H9 (cell line): ENCODE measurements around the gene TRAF3IP1. TPM values are rescaled to one million over a fixed set of nuclear protein-coding genes. Genes with fewer than 3 reads are reported as not detected.

Source experiments
- DNase-seq: peaks from one replicate; pipeline ENCODE4 v3.0.0-alpha.2; 2017
- H2AFZ ChIP-seq: one replicate; pipeline ENCODE4 v1.6.1; 2013; ENCODE audit warnings: mild to moderate bottlenecking, low read length, control low read depth, moderate library complexity
- H2AK5ac ChIP-seq: 2 replicates; pipeline ENCODE4 v1.6.1; 2013; ENCODE audit warnings: low read length, control low read depth, mixed read lengths; ENCODE audit not compliant: insufficient read length
- H2BK120ac ChIP-seq: one replicate; pipeline ENCODE4 v1.6.1; 2013; ENCODE audit warnings: low read depth, mild to moderate bottlenecking, low read length, control low read depth, inconsistent platforms; ENCODE audit not compliant: poor library complexity, severe bottlenecking
- H2BK12ac ChIP-seq: 2 replicates; pipeline ENCODE4 v1.6.1; 2013; ENCODE audit warnings: low read length, control low read depth, mixed read lengths, low read depth; ENCODE audit not compliant: insufficient read length
- H2BK15ac ChIP-seq: 2 replicates; pipeline ENCODE4 v1.6.1; 2013; ENCODE audit warnings: low read depth, low read length, control low read depth
- H2BK20ac ChIP-seq: one replicate; pipeline ENCODE4 v1.6.1; 2013; ENCODE audit warnings: low read depth, mild to moderate bottlenecking, low read length, control low read depth, inconsistent platforms; ENCODE audit not compliant: poor library complexity, severe bottlenecking
- H2BK5ac ChIP-seq: 2 replicates; pipeline ENCODE4 v1.6.1; 2013; ENCODE audit warnings: low read length, control low read depth, mixed read lengths; ENCODE audit not compliant: insufficient read length
- H3K14ac ChIP-seq: 2 replicates; pipeline ENCODE4 v1.6.1; 2013; ENCODE audit warnings: low read length, control low read depth; ENCODE audit not compliant: insufficient read depth
- H3K18ac ChIP-seq: 2 replicates; pipeline ENCODE4 v1.6.1; 2013; ENCODE audit warnings: low read depth, mild to moderate bottlenecking, mixed read lengths, low read length, control low read depth; ENCODE audit not compliant: insufficient read length
- H3K23ac ChIP-seq: 2 replicates; pipeline ENCODE4 v1.6.1; 2013; ENCODE audit warnings: low read length, control low read depth, mixed read lengths, low read depth; ENCODE audit not compliant: insufficient read length
- H3K23me2 ChIP-seq: 2 replicates; pipeline ENCODE4 v1.6.1; 2013; ENCODE audit warnings: low read depth, mild to moderate bottlenecking, mixed read lengths, low read length, control low read depth; ENCODE audit not compliant: insufficient read length, poor library complexity, severe bottlenecking
- H3K27ac ChIP-seq: 2 replicates; pipeline ENCODE4 v1.5.1; 2013; ENCODE audit warnings: low read length, control low read depth, mixed read lengths, low read depth; ENCODE audit not compliant: insufficient read length
- H3K27me3 ChIP-seq: 2 replicates; pipeline ENCODE4 v1.6.1; 2013; ENCODE audit warnings: low read length, control low read depth, inconsistent platforms; ENCODE audit not compliant: insufficient read depth
- H3K4ac ChIP-seq: 2 replicates; pipeline ENCODE4 v1.6.1; 2013; ENCODE audit warnings: low read depth, mild to moderate bottlenecking, control low read depth, inconsistent platforms, low read length, moderate library complexity
- H3K4me1 ChIP-seq: 2 replicates; pipeline ENCODE4 v1.6.1; 2013; ENCODE audit warnings: low read length, control low read depth, inconsistent platforms; ENCODE audit not compliant: insufficient read depth
- H3K4me2 ChIP-seq: 2 replicates; pipeline ENCODE4 v1.6.1; 2013; ENCODE audit warnings: low read length, control low read depth, mixed read lengths; ENCODE audit not compliant: insufficient read length, insufficient read depth
- H3K56ac ChIP-seq: 2 replicates; pipeline ENCODE4 v1.6.1; 2013; ENCODE audit warnings: low read depth, mild to moderate bottlenecking, mixed read lengths, low read length, control low read depth; ENCODE audit not compliant: insufficient read length
- H3K79me1 ChIP-seq: 2 replicates; pipeline ENCODE4 v1.6.1; 2013; ENCODE audit warnings: low read depth, mild to moderate bottlenecking, moderate library complexity, low read length, control low read depth, inconsistent platforms; ENCODE audit not compliant: insufficient read depth, poor library complexity, severe bottlenecking
- H3K79me2 ChIP-seq: 2 replicates; pipeline ENCODE4 v1.6.1; 2013; ENCODE audit warnings: low read length, control low read depth, inconsistent platforms; ENCODE audit not compliant: insufficient read depth
- H3K9ac ChIP-seq: 2 replicates; pipeline ENCODE4 v1.6.1; 2013; ENCODE audit warnings: low read length, control low read depth, mixed read lengths; ENCODE audit not compliant: insufficient read length; ENCODE audit errors: extremely low read depth
- H3K9me3 ChIP-seq: one replicate; pipeline ENCODE4 v1.6.1; 2013; ENCODE audit warnings: low read depth, low read length, inconsistent platforms; ENCODE audit not compliant: control insufficient read depth
- H3T11ph ChIP-seq: one replicate; pipeline ENCODE4 v1.6.1; 2013; ENCODE audit warnings: mild to moderate bottlenecking, low read length, control low read depth, inconsistent platforms
- H4K20me1 ChIP-seq: one replicate; pipeline ENCODE4 v1.6.1; 2013; ENCODE audit not compliant: control insufficient read depth, insufficient read length, insufficient read depth
- H4K5ac ChIP-seq: 2 replicates; pipeline ENCODE4 v1.6.1; 2013; ENCODE audit warnings: low read depth, mild to moderate bottlenecking, mixed read lengths, low read length, control low read depth; ENCODE audit not compliant: insufficient read length
- H4K8ac ChIP-seq: replicated peaks from 2 replicates; pipeline ENCODE4 v1.6.1; 2013; ENCODE audit warnings: low read length, control low read depth, mixed read lengths, low read depth; ENCODE audit not compliant: insufficient read length
- H4K91ac ChIP-seq: 2 replicates; pipeline ENCODE4 v1.6.1; 2013; ENCODE audit warnings: low read depth, mild to moderate bottlenecking, moderate library complexity, mixed read lengths, low read length, control low read depth; ENCODE audit not compliant: insufficient read length
- H3K27ac Mint-ChIP-seq, 3 experiments: 2 replicates in 2 of 3; 3 replicates in 1 of 3; pipeline ENCODE4 v1.8.0; 2020 to 2021; ENCODE audit warnings: mixed read lengths in 3 of 3, mild to moderate bottlenecking in 1 of 3, moderate library complexity in 1 of 3
- H3K27me3 Mint-ChIP-seq: 2 replicates; pipeline ENCODE4 v1.8.0; 2021; ENCODE audit warnings: low read depth, mild to moderate bottlenecking, moderate library complexity, mixed read lengths
- H3K36me3 Mint-ChIP-seq, 3 experiments: 2 replicates in 2 of 3; 3 replicates in 1 of 3; pipeline ENCODE4 v1.8.0; 2020 to 2021; ENCODE audit warnings: low read depth in 3 of 3, mixed read lengths in 3 of 3; ENCODE audit not compliant: insufficient read depth in 1 of 3
- H3K4me1 Mint-ChIP-seq, 2 experiments: 2 replicates each; pipeline ENCODE4 v1.8.0; 2020; ENCODE audit warnings: mixed read lengths in 2 of 2
- H3K4me3 Mint-ChIP-seq, 2 experiments: 2 replicates in 1 of 2; 3 replicates in 1 of 2; pipeline ENCODE4 v1.8.0; 2020 to 2021; ENCODE audit warnings: mild to moderate bottlenecking in 2 of 2, mixed read lengths in 2 of 2, moderate library complexity in 1 of 2
- H3K9me3 Mint-ChIP-seq, 2 experiments: 2 replicates in 1 of 2; 3 replicates in 1 of 2; pipeline ENCODE4 v1.8.0; 2020; ENCODE audit warnings: mild to moderate bottlenecking in 2 of 2, mixed read lengths in 2 of 2, moderate library complexity in 1 of 2
- WGBS: extraction: QIAGEN DNeasy Blood & Tissue Kit; methylation state at CpG from one replicate; pipeline ENCODE4 v1.1.7; 2013; ENCODE audit warnings: missing lambda C conversion rate, low lambda C conversion rate, mixed read lengths; ENCODE audit not compliant: insufficient read length; ENCODE audit errors: extremely low coverage; 5-methylcytosine and 5-hydroxymethylcytosine counted together
- total RNA-seq: library from RNA; stranded (reverse); gene quantifications from 2 replicates; pipeline ENCODE4 v1.2.1, GENCODE V29; 2021
- TF ChIP-seq, protein P1 (sequence below): fragments of 200-600 bp; sonication (generic); conservative IDR thresholded peaks from 3 replicates; pipeline ENCODE4 v1.8.0; 2021; ENCODE audit warnings: antibody characterized with exemption, mild to moderate bottlenecking

The TRAF3IP1 gene
- total RNA-seq, 1 experiment from 2014 or later = 16.4 TPM

DNA sequence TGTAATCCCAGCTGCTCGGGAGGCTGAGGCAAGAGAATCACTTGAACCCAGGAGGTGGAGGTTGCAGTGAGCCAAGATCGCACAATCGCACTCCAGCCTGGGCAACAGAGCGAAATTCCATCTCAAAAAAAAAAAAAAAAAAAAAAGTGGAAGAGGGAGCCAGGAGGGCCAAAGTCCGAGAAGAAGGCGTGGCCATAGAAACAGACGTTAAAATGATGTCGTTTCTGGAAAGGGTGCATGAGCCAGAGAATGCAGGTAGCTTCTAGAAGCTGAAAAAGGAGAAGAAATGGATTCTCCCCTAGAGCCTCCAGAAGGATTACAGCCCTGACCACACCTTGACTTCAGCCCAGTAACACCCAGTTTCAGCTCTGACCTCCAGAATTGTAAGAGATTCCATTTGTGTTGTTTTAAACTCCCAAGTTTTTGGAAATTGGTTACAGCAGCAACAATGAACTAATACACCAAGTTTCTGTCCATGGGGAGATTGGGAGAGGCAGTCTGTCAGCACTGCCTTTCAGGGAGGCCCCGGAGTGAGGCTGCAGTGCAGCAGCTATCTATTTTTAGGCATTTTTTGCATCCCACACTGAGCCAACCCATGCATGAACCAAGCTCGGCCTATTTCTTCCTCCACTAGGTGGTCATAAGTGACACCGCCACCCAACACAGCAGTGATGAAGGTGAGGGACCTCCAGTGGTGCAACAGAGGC, 14.2 kb upstream of the TRAF3IP1 start:
- H3T11ph ChIP-seq = no peak overlapping the region
- H2AFZ ChIP-seq = no peak overlapping the region
- no peak overlapping the region for H3K18ac ChIP-seq
- H3K4ac ChIP-seq = no peak overlapping the region
- Mint-ChIP-seq H3K36me3 (no peaks in the 10 kb centered on the region), H3K27me3 (no peaks in the 10 kb centered on the region; the same call in 1 of the 2 replicates), H3K4me1 (peaks cover 6 to 9% of the 10 kb centered on the region in 2 experiments), H3K27ac (no peak overlapping the region), H3K4me3 (no peak overlapping the region; a peak in 1 of 5 replicates), H3K9me3 (no peaks in the 10 kb centered on the region)
- H3K9ac ChIP-seq = no peak overlapping the region
- no peak overlapping the region for H2AK5ac ChIP-seq
- no peak overlapping the region for H2BK5ac ChIP-seq
- no peak for DNase-seq
- H3K14ac ChIP-seq = no peak overlapping the region
- no peak overlapping the region for H2BK120ac ChIP-seq
- no peak overlapping the region for H3K4me2 ChIP-seq
- no peaks in the 10 kb centered on the region for H3K9me3 ChIP-seq
- H4K8ac ChIP-seq = no peak overlapping the region
- no peaks in the 10 kb centered on the region for H3K27me3 ChIP-seq
- no peaks in the 10 kb centered on the region for H3K23me2 ChIP-seq
- H3K27ac ChIP-seq = no peak overlapping the region
- WGBS = no CpG with 5 or more reads among the region's 11 CpGs
- H2BK12ac ChIP-seq = no peak overlapping the region
- no peak overlapping the region for H4K5ac ChIP-seq
- TF ChIP-seq, protein P1, sequence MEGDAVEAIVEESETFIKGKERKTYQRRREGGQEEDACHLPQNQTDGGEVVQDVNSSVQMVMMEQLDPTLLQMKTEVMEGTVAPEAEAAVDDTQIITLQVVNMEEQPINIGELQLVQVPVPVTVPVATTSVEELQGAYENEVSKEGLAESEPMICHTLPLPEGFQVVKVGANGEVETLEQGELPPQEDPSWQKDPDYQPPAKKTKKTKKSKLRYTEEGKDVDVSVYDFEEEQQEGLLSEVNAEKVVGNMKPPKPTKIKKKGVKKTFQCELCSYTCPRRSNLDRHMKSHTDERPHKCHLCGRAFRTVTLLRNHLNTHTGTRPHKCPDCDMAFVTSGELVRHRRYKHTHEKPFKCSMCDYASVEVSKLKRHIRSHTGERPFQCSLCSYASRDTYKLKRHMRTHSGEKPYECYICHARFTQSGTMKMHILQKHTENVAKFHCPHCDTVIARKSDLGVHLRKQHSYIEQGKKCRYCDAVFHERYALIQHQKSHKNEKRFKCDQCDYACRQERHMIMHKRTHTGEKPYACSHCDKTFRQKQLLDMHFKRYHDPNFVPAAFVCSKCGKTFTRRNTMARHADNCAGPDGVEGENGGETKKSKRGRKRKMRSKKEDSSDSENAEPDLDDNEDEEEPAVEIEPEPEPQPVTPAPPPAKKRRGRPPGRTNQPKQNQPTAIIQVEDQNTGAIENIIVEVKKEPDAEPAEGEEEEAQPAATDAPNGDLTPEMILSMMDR = no peak
- no peak overlapping the region for H2BK15ac ChIP-seq
- H2BK20ac ChIP-seq = no peak overlapping the region
- H3K4me1 ChIP-seq = no peaks in the 10 kb centered on the region
- H3K56ac ChIP-seq = no peak overlapping the region
- H4K91ac ChIP-seq = no peak overlapping the region
- H3K79me2 ChIP-seq = no peaks in the 10 kb centered on the region
- H3K23ac ChIP-seq = no peak overlapping the region
- H4K20me1 ChIP-seq = no peaks in the 10 kb centered on the region
- H3K79me1 ChIP-seq = no peaks in the 10 kb centered on the region
